ENCODE measurements around the gene PLOD1.
"Not testable (repeated sequence)": the region's sequence is repeated elsewhere in the genome, so short reads cannot be mapped to it uniquely, and the experiment has no call there.

Gene PLOD1

GRCh38 chr1:11924334-11925195 is 10.0 kb upstream of the PLOD1 start:
- DNase-seq (ENCODE audit: insufficient read length, low spot score) (no peak), FAIRE-seq (no peak)
- no peak for TF ChIP-seq CTCF (IDR thresholded peaks at IDR 0.05; ENCODE audit: insufficient read depth, missing control alignments)

GRCh38 chr1:11925196-11925937 is 9.2 kb upstream of the PLOD1 start:
- not testable (repeated sequence) for DNase-seq (ENCODE audit: insufficient read length, low spot score); FAIRE-seq

GRCh38 chr1:11925938-11926292 is 8.6 kb upstream of the PLOD1 start:
- DNase-seq (ENCODE audit: insufficient read length, low spot score) (no peak), FAIRE-seq (no peak)
- no peak for TF ChIP-seq CTCF (IDR thresholded peaks at IDR 0.05; ENCODE audit: insufficient read depth, missing control alignments)

GRCh38 chr1:11927866-11928592 is 6.5 kb upstream of the PLOD1 start:
- TF ChIP-seq CTCF (IDR thresholded peaks at IDR 0.05; ENCODE audit: insufficient read depth, missing control alignments) = no peak
- DNase-seq (ENCODE audit: insufficient read length, low spot score) = no peak
- FAIRE-seq = no peak

GRCh38 chr1:11929849-11930248 is 4.7 kb upstream of the PLOD1 start:
- TF ChIP-seq CTCF (IDR thresholded peaks at IDR 0.05; ENCODE audit: insufficient read depth, missing control alignments) = no peak
- DNase-seq (ENCODE audit: insufficient read length, low spot score) (no peak), FAIRE-seq (no peak)

- no peak for TF ChIP-seq CTCF (IDR thresholded peaks at IDR 0.05; ENCODE audit: insufficient read depth, missing control alignments)
- FAIRE-seq (no peak), DNase-seq (ENCODE audit: insufficient read length, low spot score) (no peak)
These were observed 3.7 kb upstream of the PLOD1 start for GRCh38 chr1:11930571-11931445.

- FAIRE-seq = no peak
- DNase-seq (ENCODE audit: insufficient read length, low spot score) = no peak
- no peak for TF ChIP-seq CTCF (IDR thresholded peaks at IDR 0.05; ENCODE audit: insufficient read depth, missing control alignments)
These were observed 2.7 kb upstream of the PLOD1 start for GRCh38 chr1:11931845-11932244.
